Upper lobe of left lung (tissue), 4 donors: ENCODE results near the gene GRID1.

Experiments used
- CTCF ChIP-seq, 6 experiments: fragments of 450-650 bp in 4 of 6; fragments of 200-600 bp in 2 of 6; sonication (generic) in 2 of 6; IDR thresholded peaks; one replicate each; pipeline ENCODE4 v1.5.1; 2016 to 2019; ENCODE audit warnings: antibody characterized with exemption in 6 of 6
- POLR2AphosphoS5 ChIP-seq, 2 donors: sonication (generic); formaldehyde crosslinking; IDR thresholded peaks; one replicate each; pipeline ENCODE4 v1.5.1; 2017; ENCODE audit warnings: antibody characterized with exemption in 2 of 2

DNA sequence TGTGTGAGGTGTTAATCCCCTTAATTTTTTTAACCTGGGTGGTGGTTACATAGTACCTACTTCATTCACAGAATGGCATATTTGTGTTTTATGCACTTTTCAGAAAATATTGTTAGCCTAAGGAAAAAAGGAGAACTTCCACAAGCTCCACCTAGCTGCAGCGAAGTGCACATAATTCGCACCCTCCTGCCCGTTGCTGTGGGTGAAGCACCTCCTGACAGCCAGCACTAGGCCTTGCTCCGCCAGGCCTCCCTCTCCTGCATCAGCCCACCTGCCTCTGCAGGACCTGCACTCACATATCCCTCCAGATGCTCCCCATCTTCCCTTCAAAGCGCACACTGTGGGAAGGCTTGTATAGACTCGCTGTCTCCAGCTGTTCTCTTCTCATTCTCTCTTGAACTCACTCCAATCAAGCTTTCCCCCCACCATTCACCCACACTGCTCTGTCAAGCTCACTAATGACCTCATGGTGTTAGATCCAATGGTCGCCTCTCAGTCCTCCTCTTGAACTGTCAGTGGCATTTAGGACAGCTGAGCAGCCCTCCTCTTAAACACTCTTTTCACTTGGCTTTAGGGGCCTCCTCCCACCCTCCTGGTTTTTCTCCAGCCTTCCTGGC is 20.7 kb upstream of the GRID1 start:
- TF ChIP-seq POLR2AphosphoS5 (IDR thresholded peaks at IDR 0.05) (no peak), CTCF (IDR thresholded peaks at IDR 0.05) (no peak)
